H1 (cell line): Measurements from ENCODE around the gene SNED1. TPM values are rescaled to one million over a fixed set of nuclear protein-coding genes. Genes with fewer than 3 reads are reported as not detected.

Experiments
- BACH1 ChIP-seq: IDR thresholded peaks from 2 replicates; pipeline ENCODE4 v1.6.1; 2012; ENCODE audit warnings: low read length, improper control_type of control experiment
- CHD1 ChIP-seq: IDR thresholded peaks from 2 replicates; pipeline ENCODE4 v1.6.1; 2012; ENCODE audit warnings: low read depth, low read length, improper control_type of control experiment
- SIN3A ChIP-seq, 2 experiments: IDR thresholded peaks in 1 of 2; conservative IDR thresholded peaks in 1 of 2; 2 replicates each; pipeline ENCODE4 v1.6.1; 2011 to 2012; ENCODE audit warnings: low read length in 2 of 2, improper control_type of control experiment in 1 of 2, low read depth in 1 of 2, mild to moderate bottlenecking in 1 of 2
- SIX5 ChIP-seq: IDR thresholded peaks from 2 replicates; pipeline ENCODE4 v1.6.1; 2011; ENCODE audit warnings: mild to moderate bottlenecking, low read depth, low read length
- TEAD4 ChIP-seq: IDR thresholded peaks from 2 replicates; pipeline ENCODE4 v1.6.1; 2012; ENCODE audit warnings: low read depth, low read length, inconsistent platforms, mixed read lengths
- polyA plus RNA-seq, 7 experiments: library from polyadenylated mRNA; depleted of rRNA in 3 of 7; stranded (reverse) in 5 of 7; unstranded in 2 of 7; fragments of >200 nt in 5 of 7; fragments of 200-250 nt in 2 of 7; gene quantifications; 1 replicate in 5 of 7; 2 replicates in 1 of 7; 4 replicates in 1 of 7; pipeline versions ENCODE4 v1.2.1 to v1.2.3, GENCODE V29; 2011 to 2013; ENCODE audit warnings: missing spikeins in 2 of 7, mixed read lengths in 2 of 7
- total RNA-seq: library from RNA; stranded (reverse); fragmentation: NEBNext Ultra II Directional; extraction: Animal tissue kit (Norgen Biotek cat#: 25700); gene quantifications from 2 replicates; pipeline ENCODE4 v1.2.1, GENCODE V29; 2021
- TF ChIP-seq, protein P1 (sequence below): fragments of 300-600 bp; sonication (generic); IDR thresholded peaks from 2 replicates; pipeline ENCODE4 v1.7.1; 2012; ENCODE audit warnings: low read length, moderate library complexity, mild to moderate bottlenecking, inconsistent platforms; ENCODE audit not compliant: insufficient replicate concordance

SNED1 gene
- total and polyA plus RNA-seq, 2 of the 8 experiments (the other 6 are each of a cell fraction or from before 2014, with no cell fraction given): 1.9 TPM

DNA sequence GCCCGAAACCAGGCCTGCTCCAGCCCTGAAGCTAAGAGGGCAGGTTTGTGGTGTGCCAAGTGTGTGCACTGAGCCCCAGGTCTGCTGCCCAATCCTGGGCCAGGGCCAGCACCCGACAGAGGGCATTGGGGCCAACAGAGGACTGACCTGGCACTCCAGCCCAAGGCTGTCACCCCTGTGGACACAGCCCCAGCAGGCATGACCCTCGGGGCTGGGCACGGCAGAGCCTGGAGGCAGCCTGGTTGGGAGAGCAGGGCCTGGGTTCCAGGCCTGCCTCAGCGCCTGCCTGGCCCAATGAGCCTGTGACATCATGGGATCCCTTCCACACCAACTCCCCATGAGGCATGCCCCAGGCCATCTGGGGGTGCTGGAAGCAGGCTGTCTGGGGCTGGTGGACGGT is 10.8 kb upstream of the SNED1 start (continued):
- TF ChIP-seq, protein P1, sequence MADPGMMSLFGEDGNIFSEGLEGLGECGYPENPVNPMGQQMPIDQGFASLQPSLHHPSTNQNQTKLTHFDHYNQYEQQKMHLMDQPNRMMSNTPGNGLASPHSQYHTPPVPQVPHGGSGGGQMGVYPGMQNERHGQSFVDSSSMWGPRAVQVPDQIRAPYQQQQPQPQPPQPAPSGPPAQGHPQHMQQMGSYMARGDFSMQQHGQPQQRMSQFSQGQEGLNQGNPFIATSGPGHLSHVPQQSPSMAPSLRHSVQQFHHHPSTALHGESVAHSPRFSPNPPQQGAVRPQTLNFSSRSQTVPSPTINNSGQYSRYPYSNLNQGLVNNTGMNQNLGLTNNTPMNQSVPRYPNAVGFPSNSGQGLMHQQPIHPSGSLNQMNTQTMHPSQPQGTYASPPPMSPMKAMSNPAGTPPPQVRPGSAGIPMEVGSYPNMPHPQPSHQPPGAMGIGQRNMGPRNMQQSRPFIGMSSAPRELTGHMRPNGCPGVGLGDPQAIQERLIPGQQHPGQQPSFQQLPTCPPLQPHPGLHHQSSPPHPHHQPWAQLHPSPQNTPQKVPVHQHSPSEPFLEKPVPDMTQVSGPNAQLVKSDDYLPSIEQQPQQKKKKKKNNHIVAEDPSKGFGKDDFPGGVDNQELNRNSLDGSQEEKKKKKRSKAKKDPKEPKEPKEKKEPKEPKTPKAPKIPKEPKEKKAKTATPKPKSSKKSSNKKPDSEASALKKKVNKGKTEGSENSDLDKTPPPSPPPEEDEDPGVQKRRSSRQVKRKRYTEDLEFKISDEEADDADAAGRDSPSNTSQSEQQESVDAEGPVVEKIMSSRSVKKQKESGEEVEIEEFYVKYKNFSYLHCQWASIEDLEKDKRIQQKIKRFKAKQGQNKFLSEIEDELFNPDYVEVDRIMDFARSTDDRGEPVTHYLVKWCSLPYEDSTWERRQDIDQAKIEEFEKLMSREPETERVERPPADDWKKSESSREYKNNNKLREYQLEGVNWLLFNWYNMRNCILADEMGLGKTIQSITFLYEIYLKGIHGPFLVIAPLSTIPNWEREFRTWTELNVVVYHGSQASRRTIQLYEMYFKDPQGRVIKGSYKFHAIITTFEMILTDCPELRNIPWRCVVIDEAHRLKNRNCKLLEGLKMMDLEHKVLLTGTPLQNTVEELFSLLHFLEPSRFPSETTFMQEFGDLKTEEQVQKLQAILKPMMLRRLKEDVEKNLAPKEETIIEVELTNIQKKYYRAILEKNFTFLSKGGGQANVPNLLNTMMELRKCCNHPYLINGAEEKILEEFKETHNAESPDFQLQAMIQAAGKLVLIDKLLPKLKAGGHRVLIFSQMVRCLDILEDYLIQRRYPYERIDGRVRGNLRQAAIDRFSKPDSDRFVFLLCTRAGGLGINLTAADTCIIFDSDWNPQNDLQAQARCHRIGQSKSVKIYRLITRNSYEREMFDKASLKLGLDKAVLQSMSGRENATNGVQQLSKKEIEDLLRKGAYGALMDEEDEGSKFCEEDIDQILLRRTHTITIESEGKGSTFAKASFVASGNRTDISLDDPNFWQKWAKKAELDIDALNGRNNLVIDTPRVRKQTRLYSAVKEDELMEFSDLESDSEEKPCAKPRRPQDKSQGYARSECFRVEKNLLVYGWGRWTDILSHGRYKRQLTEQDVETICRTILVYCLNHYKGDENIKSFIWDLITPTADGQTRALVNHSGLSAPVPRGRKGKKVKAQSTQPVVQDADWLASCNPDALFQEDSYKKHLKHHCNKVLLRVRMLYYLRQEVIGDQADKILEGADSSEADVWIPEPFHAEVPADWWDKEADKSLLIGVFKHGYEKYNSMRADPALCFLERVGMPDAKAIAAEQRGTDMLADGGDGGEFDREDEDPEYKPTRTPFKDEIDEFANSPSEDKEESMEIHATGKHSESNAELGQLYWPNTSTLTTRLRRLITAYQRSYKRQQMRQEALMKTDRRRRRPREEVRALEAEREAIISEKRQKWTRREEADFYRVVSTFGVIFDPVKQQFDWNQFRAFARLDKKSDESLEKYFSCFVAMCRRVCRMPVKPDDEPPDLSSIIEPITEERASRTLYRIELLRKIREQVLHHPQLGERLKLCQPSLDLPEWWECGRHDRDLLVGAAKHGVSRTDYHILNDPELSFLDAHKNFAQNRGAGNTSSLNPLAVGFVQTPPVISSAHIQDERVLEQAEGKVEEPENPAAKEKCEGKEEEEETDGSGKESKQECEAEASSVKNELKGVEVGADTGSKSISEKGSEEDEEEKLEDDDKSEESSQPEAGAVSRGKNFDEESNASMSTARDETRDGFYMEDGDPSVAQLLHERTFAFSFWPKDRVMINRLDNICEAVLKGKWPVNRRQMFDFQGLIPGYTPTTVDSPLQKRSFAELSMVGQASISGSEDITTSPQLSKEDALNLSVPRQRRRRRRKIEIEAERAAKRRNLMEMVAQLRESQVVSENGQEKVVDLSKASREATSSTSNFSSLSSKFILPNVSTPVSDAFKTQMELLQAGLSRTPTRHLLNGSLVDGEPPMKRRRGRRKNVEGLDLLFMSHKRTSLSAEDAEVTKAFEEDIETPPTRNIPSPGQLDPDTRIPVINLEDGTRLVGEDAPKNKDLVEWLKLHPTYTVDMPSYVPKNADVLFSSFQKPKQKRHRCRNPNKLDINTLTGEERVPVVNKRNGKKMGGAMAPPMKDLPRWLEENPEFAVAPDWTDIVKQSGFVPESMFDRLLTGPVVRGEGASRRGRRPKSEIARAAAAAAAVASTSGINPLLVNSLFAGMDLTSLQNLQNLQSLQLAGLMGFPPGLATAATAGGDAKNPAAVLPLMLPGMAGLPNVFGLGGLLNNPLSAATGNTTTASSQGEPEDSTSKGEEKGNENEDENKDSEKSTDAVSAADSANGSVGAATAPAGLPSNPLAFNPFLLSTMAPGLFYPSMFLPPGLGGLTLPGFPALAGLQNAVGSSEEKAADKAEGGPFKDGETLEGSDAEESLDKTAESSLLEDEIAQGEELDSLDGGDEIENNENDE: no peak
- no peak for TF ChIP-seq TEAD4
- TF ChIP-seq SIN3A (conservative IDR thresholded peaks at IDR 0.05 in 1 of 2, IDR thresholded peaks at IDR 0.05 in 1 of 2; ENCODE audit: low read depth in 1 of 2, low read length in 2 of 2): no peak
- TF ChIP-seq CHD1: no peak
- TF ChIP-seq SIX5: no peak
- no peak for TF ChIP-seq BACH1
- TF ChIP-seq, all 59 proteins: peak for 0
